Measurements from ENCODE around the gene APBB1IP.

DNA sequence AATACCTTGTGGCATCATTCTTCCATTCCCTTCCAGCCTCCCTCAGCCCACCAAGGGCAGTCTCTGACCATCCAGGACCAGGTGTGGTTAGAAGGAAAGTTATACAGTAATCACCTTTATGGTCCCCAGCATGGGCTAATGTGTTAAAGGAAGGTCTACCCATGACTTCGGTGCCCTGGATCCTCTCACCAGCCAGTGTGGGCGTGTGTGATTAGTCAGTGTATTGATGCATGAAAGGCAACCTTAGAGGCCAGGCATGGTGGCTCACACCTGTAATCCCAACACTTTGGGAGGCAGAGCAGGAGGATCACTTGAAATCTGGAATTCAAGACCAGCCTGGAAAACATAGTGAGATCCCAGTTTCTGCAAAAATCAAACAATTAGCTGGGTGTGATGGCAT, 88.9 kb downstream of the APBB1IP start:
- TF ChIP-seq, protein P1, sequence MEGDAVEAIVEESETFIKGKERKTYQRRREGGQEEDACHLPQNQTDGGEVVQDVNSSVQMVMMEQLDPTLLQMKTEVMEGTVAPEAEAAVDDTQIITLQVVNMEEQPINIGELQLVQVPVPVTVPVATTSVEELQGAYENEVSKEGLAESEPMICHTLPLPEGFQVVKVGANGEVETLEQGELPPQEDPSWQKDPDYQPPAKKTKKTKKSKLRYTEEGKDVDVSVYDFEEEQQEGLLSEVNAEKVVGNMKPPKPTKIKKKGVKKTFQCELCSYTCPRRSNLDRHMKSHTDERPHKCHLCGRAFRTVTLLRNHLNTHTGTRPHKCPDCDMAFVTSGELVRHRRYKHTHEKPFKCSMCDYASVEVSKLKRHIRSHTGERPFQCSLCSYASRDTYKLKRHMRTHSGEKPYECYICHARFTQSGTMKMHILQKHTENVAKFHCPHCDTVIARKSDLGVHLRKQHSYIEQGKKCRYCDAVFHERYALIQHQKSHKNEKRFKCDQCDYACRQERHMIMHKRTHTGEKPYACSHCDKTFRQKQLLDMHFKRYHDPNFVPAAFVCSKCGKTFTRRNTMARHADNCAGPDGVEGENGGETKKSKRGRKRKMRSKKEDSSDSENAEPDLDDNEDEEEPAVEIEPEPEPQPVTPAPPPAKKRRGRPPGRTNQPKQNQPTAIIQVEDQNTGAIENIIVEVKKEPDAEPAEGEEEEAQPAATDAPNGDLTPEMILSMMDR (IDR thresholded peaks at IDR 0.05): no peak
- TF ChIP-seq POLR2A (IDR thresholded peaks at IDR 0.05): no peak

Data from lower leg skin (tissue), 3 donors.